SK-N-SH treated with all-trans-retinoic acid at 6 μM for 48 hours (cell line): Measurements from ENCODE around the gene ARID3B.

Source experiments
- ATAC-seq: fragments of 200-7000 bp; cut with Tn5 transposase; 3 replicates; pipeline ENCODE4 v1.9.1; 2020; ENCODE audit warnings: mild to moderate bottlenecking, moderate library complexity
- ARNTL ChIP-seq: fragments of 450-650 bp; formaldehyde crosslinking; IDR thresholded peaks from 2 replicates; pipeline ENCODE4 v1.5.0; 2020; ENCODE audit warnings: low read depth, mild to moderate bottlenecking, moderate library complexity, borderline replicate concordance
- CSDC2 ChIP-seq: fragments of 250-450 bp; sonication (Bioruptor Pico); IDR thresholded peaks from 2 replicates; pipeline ENCODE4 v1.5.0; 2020; ENCODE audit warnings: mild to moderate bottlenecking, moderate library complexity
- ESRRG ChIP-seq: fragments of 250-450 bp; sonication (Bioruptor Pico); IDR thresholded peaks from 2 replicates; pipeline ENCODE4 v1.6.1; 2021; ENCODE audit warnings: mild to moderate bottlenecking
- GLIS3 ChIP-seq: fragments of 250-450 bp; sonication (Bioruptor Pico); IDR thresholded peaks from 2 replicates; pipeline ENCODE4 v1.5.0; 2020; ENCODE audit warnings: mild to moderate bottlenecking, moderate library complexity
- ISL1 ChIP-seq: fragments of 250-450 bp; sonication (Bioruptor Pico); IDR thresholded peaks from 2 replicates; pipeline ENCODE4 v2.1.2; 2022; ENCODE audit warnings: mild to moderate bottlenecking, moderate library complexity
- OSR1 ChIP-seq: fragments of 250-450 bp; sonication (Bioruptor Pico); IDR thresholded peaks from 2 replicates; pipeline ENCODE4 v1.8.0; 2022; ENCODE audit warnings: moderate library complexity, mild to moderate bottlenecking, inconsistent platforms
- POU6F1 ChIP-seq: fragments of 250-450 bp; sonication (Bioruptor Pico); IDR thresholded peaks from 2 replicates; pipeline ENCODE4 v1.8.0; 2021; ENCODE audit warnings: low read depth, mild to moderate bottlenecking, moderate library complexity, borderline replicate concordance
- PPARA ChIP-seq: fragments of 250-450 bp; sonication (Bioruptor Pico); IDR thresholded peaks from 2 replicates; pipeline ENCODE4 v1.5.0; 2020; ENCODE audit warnings: mild to moderate bottlenecking, borderline replicate concordance
- RARB ChIP-seq: fragments of 250-450 bp; sonication (Bioruptor Pico); IDR thresholded peaks from 2 replicates; pipeline ENCODE4 v1.8.0; 2021; ENCODE audit warnings: mild to moderate bottlenecking, moderate library complexity
- SNAI2 ChIP-seq: fragments of 250-450 bp; sonication (Bioruptor Pico); IDR thresholded peaks from 2 replicates; pipeline ENCODE4 v1.5.0; 2020; ENCODE audit warnings: mild to moderate bottlenecking, moderate library complexity
- TCF4 ChIP-seq: fragments of 250-450 bp; sonication (Bioruptor Pico); IDR thresholded peaks from 2 replicates; pipeline ENCODE4 v1.8.0; 2021; ENCODE audit warnings: mild to moderate bottlenecking, moderate library complexity, borderline replicate concordance
- TOX ChIP-seq: fragments of 250-450 bp; sonication (Bioruptor Pico); IDR thresholded peaks from 2 replicates; pipeline ENCODE4 v1.8.0; 2021; ENCODE audit warnings: mild to moderate bottlenecking, moderate library complexity, borderline replicate concordance
- ZC3H10 ChIP-seq: fragments of 250-450 bp; sonication (Bioruptor Pico); IDR thresholded peaks from 2 replicates; pipeline ENCODE4 v1.5.1; 2021; ENCODE audit warnings: mild to moderate bottlenecking, moderate library complexity
- ZFP3 ChIP-seq: fragments of 250-450 bp; sonication (Bioruptor Pico); IDR thresholded peaks from 2 replicates; pipeline ENCODE4 v1.5.0; 2020; ENCODE audit warnings: mild to moderate bottlenecking, moderate library complexity
- ZFP30 ChIP-seq: fragments of 450-650 bp; formaldehyde crosslinking; IDR thresholded peaks from 2 replicates; pipeline ENCODE4 v1.5.0; 2022; ENCODE audit warnings: mild to moderate bottlenecking, moderate library complexity
- ZNF565 ChIP-seq: fragments of 450-650 bp; formaldehyde crosslinking; conservative IDR thresholded peaks from 2 replicates; pipeline ENCODE4 v1.5.0; 2020; ENCODE audit warnings: low read depth, mild to moderate bottlenecking, moderate library complexity
- ZNF70 ChIP-seq: fragments of 450-650 bp; formaldehyde crosslinking; IDR thresholded peaks from 2 replicates; pipeline ENCODE4 v1.5.0; 2020; ENCODE audit warnings: mild to moderate bottlenecking, moderate library complexity
- ZNF8 ChIP-seq: fragments of 450-650 bp; formaldehyde crosslinking; IDR thresholded peaks from 2 replicates; pipeline ENCODE4 v1.5.0; 2020; ENCODE audit warnings: mild to moderate bottlenecking, moderate library complexity
- TF ChIP-seq, protein P1 (sequence below): fragments of 250-450 bp; sonication (Bioruptor Pico); IDR thresholded peaks from 2 replicates; pipeline ENCODE4 v1.8.0; 2020; ENCODE audit warnings: mild to moderate bottlenecking, moderate library complexity, borderline replicate concordance
- TF ChIP-seq, protein P2 (sequence below): fragments of 250-450 bp; sonication (Bioruptor Pico); IDR thresholded peaks from 2 replicates; pipeline ENCODE4 v1.5.0; 2020; ENCODE audit warnings: mild to moderate bottlenecking, moderate library complexity
- TF ChIP-seq, protein P3 (sequence below): fragments of 250-450 bp; sonication (Bioruptor Pico); IDR thresholded peaks from 2 replicates; pipeline ENCODE4 v1.5.1; 2021; ENCODE audit warnings: mild to moderate bottlenecking, moderate library complexity

ARID3B gene

DNA sequence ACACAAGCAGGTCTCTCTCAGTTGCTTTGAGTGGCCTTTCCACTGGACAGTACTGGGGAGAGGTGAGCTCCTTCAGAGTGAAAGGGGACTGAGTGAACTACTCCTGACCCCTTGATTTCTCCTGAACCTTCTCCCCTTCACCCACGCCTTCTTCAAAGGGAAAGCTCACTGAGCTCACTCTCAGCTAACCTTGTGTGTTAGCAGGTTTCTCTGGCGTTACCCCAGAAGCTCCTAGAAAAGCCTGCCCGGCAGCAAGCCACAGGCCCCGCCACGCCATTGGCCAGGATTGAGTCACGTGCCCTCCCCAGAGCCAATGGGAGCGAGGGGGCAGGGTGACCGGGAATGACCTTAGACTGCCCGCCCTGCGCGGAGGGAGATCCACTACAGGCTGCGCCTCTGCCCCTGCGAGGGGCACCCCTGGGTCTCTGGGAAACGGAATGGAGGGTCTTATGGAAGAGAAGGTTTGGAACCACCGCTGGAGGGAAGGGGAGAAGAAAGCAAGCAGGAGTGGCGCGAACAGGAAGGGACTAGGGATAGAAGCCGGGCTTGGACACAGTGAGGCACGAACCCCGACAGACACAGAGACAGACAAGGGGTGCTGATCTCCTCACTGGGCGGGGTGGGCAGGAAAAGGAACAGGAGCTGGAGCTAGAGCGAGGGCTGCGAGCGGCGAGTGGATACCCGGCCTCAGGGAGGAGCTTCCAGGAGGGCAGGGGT lies 57.3 kb downstream of the ARID3B start:
- TF ChIP-seq POU6F1 (CRISPR knock-in tag) (no peak), ZC3H10 (CRISPR knock-in tag) (no peak), ZNF565 (no peak), PPARA (CRISPR knock-in tag) (no peak), RARB (CRISPR knock-in tag) (no peak), ZFP30 (CRISPR knock-in tag) (no peak), ZNF70 (no peak)
- TF ChIP-seq, protein P1, sequence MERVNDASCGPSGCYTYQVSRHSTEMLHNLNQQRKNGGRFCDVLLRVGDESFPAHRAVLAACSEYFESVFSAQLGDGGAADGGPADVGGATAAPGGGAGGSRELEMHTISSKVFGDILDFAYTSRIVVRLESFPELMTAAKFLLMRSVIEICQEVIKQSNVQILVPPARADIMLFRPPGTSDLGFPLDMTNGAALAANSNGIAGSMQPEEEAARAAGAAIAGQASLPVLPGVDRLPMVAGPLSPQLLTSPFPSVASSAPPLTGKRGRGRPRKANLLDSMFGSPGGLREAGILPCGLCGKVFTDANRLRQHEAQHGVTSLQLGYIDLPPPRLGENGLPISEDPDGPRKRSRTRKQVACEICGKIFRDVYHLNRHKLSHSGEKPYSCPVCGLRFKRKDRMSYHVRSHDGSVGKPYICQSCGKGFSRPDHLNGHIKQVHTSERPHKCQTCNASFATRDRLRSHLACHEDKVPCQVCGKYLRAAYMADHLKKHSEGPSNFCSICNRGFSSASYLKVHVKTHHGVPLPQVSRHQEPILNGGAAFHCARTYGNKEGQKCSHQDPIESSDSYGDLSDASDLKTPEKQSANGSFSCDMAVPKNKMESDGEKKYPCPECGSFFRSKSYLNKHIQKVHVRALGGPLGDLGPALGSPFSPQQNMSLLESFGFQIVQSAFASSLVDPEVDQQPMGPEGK (CRISPR knock-in tag) = no peak
- peak; percentile 98 for ATAC-seq

DNA sequence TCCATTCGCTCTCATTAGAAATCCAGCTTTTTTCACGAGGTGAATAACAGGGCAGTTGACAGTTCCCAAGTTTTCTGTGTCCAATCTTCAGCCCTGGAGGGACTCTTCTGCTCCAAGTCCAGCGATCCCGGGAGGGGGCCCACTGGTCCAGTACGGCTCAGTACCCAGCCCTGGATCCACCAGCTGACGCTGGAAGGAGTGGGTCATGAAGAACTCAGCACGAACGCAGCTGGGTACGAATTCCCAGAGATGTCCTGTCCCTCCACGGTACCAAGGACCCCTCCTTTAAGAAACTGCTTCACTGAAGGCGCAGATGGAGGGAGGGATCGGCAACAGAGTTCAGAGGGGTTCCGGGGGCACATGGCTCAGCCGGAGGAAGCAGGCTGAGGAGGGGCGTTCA lies 58.1 kb downstream of the ARID3B start:
- TF ChIP-seq ZNF70 (no peak), ZC3H10 (CRISPR knock-in tag) (no peak), ARNTL (no peak), TCF4 (CRISPR knock-in tag) (no peak), ESRRG (CRISPR knock-in tag) (no peak), OSR1 (CRISPR knock-in tag) (no peak), GLIS3 (no peak), ZNF565 (no peak), TOX (CRISPR knock-in tag) (no peak), ZFP30 (CRISPR knock-in tag) (no peak), ISL1 (CRISPR knock-in tag) (no peak), SNAI2 (CRISPR knock-in tag) (no peak), ZNF8 (CRISPR knock-in tag) (no peak), RARB (CRISPR knock-in tag) (no peak), ZFP3 (CRISPR knock-in tag) (no peak), POU6F1 (CRISPR knock-in tag) (no peak), CSDC2 (CRISPR knock-in tag) (no peak)
- TF ChIP-seq, protein P2, sequence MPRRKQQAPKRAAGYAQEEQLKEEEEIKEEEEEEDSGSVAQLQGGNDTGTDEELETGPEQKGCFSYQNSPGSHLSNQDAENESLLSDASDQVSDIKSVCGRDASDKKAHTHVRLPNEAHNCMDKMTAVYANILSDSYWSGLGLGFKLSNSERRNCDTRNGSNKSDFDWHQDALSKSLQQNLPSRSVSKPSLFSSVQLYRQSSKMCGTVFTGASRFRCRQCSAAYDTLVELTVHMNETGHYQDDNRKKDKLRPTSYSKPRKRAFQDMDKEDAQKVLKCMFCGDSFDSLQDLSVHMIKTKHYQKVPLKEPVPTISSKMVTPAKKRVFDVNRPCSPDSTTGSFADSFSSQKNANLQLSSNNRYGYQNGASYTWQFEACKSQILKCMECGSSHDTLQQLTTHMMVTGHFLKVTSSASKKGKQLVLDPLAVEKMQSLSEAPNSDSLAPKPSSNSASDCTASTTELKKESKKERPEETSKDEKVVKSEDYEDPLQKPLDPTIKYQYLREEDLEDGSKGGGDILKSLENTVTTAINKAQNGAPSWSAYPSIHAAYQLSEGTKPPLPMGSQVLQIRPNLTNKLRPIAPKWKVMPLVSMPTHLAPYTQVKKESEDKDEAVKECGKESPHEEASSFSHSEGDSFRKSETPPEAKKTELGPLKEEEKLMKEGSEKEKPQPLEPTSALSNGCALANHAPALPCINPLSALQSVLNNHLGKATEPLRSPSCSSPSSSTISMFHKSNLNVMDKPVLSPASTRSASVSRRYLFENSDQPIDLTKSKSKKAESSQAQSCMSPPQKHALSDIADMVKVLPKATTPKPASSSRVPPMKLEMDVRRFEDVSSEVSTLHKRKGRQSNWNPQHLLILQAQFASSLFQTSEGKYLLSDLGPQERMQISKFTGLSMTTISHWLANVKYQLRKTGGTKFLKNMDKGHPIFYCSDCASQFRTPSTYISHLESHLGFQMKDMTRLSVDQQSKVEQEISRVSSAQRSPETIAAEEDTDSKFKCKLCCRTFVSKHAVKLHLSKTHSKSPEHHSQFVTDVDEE (CRISPR knock-in tag) = no peak
- TF ChIP-seq, protein P3, sequence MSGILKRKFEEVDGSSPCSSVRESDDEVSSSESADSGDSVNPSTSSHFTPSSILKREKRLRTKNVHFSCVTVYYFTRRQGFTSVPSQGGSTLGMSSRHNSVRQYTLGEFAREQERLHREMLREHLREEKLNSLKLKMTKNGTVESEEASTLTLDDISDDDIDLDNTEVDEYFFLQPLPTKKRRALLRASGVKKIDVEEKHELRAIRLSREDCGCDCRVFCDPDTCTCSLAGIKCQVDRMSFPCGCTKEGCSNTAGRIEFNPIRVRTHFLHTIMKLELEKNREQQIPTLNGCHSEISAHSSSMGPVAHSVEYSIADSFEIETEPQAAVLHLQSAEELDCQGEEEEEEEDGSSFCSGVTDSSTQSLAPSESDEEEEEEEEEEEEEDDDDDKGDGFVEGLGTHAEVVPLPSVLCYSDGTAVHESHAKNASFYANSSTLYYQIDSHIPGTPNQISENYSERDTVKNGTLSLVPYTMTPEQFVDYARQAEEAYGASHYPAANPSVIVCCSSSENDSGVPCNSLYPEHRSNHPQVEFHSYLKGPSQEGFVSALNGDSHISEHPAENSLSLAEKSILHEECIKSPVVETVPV (CRISPR knock-in tag) = no peak
- TF ChIP-seq, all 23 proteins: peak for 0
- ATAC-seq = no peak
